Daoy (cell line): ENCODE results near the gene RETREG3. TPM values are rescaled to one million over a fixed set of nuclear protein-coding genes. Genes with fewer than 3 reads are reported as not detected.
A peak's percentile ranks its signal among the peaks of the same experiment; 100 is the strongest.

ENCODE experiments used
- DNase-seq: peaks from one replicate; pipeline ENCODE4 v3.0.0-alpha.2; 2015; ENCODE audit warnings: low read depth
- total RNA-seq: library from RNA; depleted of rRNA; stranded (reverse); fragments of >200 nt; shearing (Covaris generic); gene quantifications from 2 replicates; pipeline ENCODE4 v1.2.3, GENCODE V29; 2014

The RETREG3 gene
- total RNA-seq, 1 experiment from 2014 or later: 16.3 TPM

DNA sequence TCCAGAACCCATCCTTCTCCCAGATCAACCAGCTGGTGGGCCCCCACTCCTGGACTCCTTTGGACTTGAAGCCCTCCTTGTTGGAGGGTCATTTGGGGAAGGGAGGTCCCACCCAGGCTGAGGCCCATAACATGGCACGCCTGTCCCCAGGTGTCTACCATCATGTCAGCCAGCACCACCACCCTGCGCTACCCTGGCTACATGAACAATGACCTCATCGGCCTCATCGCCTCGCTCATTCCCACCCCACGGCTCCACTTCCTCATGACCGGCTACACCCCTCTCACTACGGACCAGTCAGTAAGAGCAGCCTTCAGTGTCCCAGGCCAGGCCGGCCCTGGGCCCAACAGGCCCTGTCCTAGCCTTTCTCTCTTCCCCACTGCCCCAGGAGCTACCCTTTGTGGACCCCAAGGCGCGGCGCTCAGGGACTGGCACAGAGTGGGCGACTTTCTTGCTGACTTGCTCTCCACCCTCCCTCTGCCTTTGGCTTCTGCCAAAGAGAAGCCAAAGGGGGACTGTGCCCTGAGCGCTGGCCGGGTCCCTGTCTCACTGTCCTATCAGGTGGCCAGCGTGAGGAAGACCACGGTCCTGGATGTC lies 4.6 kb upstream of the RETREG3 start:
- no peak for DNase-seq

DNA sequence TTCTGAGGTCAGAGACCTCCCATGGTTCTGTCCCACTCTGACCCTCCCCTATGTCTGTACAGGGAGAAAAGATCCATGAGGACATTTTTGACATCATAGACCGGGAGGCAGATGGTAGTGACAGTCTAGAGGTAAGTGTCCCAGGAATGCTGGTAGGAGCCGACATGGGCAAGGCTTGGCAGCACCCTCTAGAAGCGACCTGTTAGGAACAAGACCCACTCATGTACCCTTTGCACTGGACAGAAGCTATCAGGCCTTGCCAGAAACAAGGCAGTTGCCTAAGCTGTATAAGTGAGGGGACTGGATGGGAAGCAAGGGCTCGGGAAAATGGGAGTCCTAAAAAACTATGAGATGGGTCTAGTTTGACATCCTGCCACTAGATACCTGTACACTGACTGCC lies 2.8 kb upstream of the RETREG3 start:
- no peak for DNase-seq

DNA sequence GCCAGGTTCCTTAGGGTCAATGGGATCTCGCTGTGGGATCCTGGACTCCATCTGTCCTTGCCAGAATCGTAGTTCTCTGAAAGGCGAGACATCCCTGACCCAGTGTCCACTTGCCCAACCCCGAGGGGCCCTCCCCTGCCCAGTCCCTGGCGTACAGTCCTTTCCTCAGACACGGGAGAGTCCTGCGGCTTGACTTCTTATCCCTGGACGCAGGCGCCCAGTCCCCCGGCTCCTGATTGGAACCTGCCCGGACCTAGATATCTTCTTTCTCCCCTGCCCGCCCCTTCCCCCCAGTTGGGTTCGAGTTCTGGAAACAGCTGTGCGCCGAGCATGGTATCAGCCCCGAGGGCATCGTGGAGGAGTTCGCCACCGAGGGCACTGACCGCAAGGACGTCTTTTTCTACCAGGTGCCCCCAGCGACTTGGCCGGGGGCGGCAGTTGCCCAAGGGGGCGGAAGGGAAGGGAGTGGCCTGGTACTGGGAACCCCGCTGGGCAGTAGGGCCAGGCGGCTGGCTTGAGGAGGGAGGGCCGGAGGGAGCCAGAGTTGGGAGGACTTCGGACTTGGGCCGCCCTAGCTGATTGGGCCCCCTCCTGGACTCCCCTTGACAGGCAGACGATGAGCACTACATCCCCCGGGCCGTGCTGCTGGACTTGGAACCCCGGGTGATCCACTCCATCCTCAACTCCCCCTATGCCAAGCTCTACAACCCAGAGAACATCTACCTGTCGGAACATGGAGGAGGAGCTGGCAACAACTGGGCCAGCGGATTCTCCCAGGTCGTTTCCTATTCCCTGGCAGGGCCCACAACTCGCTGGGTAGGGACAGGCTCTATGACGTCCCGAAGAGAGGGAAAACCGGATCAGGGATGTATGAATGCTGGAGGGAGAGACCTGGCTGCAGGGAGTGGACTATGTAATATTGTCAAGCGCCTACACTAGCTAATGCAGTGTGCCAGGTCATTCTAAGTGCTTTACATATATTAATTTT lies 934 bp upstream of the RETREG3 start:
- peak; percentile 17 for DNase-seq

DNA sequence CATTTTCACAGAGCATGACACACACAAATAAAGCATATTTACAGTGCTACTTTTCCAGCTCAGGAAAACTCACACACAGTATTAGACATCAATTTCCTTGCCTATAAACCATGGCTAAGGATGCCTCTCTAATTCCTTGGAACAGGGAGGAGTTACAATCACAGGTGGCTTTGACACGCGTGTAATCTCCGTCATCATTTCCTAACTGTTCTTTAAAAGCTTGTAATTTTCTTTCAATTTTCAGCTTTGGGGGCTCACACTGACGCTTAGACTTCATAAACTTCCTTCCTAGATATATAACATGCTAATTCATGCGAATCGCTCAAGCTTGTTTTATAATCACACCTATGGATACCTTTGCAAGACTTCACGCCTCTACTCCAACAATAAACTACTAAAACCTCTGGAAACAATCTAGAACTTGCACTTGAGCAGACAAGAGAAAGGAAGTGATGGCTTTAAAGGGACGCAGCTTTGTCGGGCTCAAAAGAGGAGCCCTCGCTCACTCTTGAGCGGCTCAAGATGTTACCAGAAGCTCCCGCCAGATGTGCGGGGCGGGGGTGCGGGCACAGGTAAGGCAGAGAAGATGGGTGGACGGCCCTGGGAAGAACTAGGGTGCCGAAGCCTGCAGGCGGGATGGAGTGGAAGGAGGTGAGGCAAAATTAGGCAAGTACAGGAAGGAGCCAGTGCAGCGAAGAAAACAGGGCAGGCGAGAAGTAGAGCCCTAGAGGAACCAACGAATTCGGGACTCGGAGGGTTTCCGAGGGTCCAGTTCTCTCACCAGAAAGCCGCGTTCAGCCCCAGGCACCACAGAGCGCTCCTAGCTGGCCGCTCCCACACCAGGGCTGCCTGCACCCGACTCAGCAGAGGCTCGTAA lies 631 bp downstream of the RETREG3 start:
- DNase-seq: no peak

DNA sequence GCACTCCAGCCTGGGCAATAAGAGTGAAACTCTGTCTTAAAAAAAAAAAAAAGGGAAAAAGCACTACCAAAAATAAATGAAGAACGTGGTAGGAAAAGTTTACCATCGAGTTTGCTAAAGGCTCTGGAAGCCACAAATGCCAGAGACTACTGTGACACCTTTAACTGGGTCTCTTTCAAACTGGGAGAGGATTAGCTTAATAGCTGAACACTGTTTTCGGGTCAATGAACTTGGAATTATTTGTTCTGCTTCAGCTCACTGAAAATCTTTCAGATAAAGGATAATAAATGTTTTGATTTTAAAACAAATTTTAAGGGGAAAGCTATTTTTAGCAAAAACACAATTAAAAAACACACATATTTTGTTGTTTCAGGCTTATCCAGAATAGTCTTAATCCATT lies 1.4 kb downstream of the RETREG3 start:
- DNase-seq: no peak

DNA sequence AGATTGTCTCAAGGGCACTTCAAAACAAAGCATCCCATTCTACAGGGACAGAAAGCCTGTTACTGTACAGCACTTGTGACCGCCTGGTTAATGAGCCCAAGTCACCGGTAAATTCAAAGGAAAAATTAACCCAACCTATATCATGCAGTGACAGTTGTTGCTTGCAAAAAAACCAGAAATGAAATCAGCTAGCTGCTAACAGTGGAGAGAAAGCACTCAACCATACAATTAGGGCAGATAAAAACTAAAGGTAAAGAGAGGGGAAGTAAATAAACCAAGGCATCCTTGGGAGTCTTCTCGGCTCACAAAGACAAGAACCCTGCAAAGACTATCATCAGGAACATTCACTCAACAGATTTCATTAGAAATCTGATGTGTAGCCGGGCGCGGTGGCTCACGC lies 5.9 kb downstream of the RETREG3 start:
- DNase-seq: no peak

DNA sequence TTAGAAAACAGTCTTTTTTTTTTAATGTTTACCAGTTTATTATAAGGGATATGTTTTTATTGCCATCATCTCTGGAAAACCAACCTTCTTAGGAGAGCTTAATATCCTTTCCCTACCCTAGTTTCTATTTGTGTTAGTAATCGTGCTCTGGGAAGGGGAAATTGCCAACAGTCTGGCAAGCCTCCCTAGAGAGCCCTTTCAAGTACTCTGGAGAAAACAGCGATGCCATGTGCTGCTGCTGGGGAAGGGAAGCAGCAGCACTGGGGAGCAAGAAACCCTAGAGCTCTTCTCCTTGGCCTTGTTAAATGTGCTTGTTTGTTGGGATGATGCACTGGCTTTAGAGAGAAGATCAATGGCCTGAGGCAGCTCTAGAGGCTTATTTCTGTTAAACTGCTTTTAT lies 10.3 kb downstream of the RETREG3 start:
- DNase-seq: no peak

DNA sequence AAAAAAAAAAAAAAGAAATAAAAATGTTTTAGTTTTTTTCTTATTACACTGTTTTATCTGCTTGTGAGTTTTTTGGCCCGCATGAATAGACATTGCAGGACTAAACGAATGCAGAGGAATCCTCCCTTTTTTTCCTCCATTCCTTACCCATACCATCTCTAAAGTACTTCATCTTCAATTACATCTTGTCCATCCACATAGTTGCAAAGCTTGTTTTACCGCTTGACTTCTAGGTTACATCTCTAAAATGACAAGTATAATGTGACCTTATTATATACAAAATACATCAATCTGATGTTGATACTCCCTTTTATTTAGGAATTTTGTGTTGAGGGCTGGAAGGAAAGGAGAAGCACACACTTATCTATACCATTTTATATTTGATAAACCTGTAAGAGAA lies 12.8 kb downstream of the RETREG3 start:
- no peak for DNase-seq

DNA sequence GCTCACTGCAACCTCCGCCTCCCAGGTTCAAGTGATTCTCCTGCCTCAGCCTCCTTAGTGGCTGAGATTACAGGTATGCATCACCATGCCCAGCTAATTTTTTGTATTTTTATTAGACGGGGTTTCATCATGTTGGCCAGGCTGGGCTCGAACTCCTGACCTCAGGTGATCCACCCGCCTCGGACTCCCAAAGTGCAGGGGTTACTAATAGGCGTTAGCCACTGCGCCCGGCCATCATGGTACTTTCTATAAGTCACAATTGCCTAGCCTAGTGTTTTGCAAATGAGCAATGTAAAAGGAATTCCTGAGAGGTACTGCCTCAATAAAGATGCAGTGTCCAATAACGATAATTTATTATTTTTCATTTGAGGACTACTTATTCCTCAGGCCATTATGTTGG lies 17.8 kb downstream of the RETREG3 start:
- no peak for DNase-seq

DNA sequence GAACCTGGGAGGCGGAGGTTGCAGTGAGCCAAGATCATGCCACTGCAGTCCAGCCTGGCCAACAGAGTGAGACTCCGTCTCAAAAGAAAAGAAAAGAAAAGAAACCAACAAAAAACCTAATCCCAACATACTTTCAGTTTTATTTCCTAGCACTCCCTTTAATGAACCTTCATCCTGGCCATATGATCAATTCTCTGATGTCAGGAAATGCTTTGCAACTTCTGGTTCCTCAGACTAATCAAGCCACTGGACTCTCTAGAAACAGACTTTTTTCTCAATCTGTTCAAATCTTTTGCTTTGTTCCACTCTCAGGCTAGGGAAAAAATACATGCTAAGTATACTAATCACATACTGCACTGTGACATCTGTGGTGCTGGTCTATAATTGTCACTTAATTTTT lies 18.3 kb downstream of the RETREG3 start:
- DNase-seq: no peak

DNA sequence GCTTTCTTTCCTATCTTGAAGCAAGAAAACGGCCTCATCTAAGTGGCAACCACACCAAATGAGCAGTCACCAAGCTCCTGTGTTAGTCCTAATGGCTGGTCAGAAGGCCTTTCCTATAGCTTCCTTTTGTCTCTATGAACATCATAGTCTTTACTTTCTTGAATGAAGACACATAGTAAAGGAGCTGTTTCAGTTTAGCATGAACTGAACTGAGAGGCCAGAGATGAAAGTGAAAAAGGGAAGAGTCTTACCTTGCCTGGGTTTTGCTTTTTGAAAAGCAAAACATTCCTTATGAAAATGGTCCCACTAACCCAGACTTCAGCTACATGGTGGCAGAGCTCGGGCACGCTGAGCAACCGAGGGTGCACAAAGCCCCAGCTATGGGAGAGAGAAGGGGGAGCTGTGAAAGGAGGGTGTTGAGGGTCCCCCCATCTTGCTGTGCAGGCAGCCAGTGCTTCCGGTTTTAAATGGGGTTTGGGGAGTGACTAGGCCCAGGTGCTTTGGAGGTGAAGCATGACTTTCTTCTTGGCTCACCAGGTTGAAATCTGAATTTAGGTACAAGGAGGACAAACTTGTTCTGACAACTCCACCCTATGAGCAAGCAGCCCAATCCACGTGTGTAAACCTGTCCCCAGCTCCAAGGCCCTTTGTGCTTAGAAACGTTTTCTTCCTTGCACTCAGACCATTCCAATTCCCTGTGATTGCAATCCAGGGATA lies 22.5 kb downstream of the RETREG3 start:
- no peak for DNase-seq

DNA sequence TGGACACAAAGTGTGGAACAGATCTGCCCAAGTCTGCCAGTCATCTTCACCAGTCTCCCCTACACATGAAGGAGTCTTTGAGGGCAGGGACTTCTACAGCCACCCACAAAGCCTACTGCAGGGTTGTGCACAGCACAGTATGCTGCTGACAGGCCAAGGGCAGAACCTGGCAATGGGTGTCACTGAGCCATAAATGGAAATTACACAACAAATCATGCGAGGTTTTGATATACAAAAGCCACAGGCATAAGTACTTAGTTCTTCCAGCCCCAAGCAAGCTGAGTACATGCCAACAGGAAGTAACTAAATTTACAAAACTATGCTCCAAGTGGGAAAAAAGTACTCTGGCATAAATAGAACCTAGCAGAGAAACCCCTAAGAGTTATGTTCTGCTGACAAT lies 23.8 kb downstream of the RETREG3 start:
- DNase-seq: no peak

DNA sequence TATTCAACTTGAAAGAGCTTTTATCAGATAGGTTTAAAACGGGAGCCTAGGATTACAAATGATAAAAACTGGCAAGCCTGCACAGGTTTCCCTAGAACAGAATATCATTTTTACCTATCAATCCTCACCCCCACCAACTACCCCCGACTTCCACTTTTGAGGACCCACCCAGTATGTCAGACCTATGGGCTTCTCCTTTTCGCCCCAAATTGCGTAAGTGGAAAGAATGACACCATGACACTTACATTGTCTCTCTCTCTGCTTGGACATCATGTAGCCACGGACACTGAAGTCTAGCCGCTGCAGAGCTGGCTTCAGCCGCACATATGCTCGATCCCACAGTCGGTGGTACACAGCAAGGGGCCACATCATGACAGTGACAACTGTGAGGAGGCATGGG lies 24.3 kb downstream of the RETREG3 start:
- no peak for DNase-seq

DNA sequence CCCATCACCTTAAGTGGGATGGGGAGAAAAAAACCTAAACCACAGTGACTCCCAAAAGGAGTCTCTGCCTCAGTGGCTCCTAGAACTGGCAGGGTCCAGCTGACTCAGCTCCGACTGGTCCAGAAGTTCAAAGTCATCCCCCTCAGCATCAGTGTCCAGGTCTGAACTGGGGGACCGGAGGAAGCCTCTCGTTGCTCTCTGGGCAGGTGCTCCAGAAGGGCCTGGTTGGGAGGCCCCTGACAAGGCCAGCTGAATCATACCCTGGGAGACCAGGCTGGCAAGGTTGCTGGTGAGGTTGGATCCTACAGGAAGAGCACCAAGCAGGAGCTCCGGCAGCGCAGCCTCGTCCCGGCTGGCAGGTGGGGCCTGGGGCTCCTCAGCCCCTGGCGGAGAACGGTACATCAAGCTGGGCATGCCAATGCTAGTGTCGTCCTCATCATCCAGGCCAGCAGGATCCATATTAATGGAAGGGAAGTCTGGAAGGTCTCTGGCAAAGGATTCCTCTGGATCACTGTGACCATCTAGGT lies 27.4 kb downstream of the RETREG3 start:
- no peak for DNase-seq

DNA sequence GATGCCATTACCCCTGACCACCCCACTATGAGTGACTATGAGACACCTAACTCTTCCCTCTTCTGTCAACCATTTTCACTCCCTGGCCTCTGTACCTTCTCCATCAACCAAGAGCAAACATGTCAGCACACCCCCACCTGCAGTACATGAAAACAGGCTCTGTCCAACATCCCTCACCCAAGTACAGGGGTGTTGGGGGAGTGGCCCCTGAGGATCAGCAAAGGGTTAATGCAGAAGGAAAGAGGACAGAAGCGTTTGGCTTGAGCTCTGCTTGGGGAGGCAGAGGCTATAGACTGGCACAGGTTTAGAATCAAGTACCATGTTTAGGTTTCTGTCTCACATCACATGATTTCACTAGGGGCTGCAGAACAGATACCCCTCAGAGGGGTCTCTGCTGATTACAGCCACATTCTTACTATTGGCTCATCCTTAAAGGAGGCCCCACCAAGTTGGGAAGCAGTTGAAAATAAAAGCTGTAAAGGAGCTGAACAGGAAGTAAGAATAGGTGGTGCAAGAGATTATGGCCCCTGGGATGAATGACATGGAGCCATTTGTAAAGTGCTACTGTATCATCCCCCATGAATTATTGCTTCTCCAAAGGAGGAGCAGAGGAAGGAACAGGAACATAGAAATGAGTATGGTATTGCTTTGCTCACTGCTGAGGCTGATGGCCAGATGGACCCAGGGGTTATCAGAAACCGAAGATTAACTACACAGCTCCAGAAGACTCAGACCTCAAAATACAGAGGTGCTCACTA lies 29.2 kb downstream of the RETREG3 start:
- DNase-seq: no peak

DNA sequence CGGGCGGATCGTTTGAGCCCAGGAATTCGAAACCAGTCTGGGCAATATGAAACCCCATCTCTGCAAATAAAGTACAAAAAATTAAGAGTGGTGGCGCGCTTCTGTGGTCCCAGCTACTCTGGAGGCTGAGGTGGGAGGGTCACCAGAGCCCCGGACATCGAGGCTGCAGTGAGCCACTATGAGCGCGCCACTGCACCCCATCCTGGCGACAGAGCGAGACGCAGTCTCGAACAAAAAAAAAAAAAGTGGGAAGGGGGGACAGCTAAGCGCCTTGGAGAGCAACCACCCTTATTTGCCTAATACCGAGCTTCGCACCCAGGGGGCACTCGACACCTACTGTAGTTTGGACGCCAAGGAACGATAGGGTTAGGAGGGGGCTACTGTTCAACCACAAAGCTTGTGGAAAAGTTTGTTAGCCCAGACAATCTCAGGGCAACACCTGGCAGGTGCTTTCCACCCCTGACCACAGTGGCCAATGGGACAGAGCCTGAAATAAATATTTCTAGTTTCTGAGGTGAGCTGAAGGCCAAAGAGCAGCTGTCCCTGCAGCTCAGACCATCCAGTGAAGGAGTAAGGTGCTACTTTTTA lies 30.8 kb downstream of the RETREG3 start:
- DNase-seq: peak; percentile 67

DNA sequence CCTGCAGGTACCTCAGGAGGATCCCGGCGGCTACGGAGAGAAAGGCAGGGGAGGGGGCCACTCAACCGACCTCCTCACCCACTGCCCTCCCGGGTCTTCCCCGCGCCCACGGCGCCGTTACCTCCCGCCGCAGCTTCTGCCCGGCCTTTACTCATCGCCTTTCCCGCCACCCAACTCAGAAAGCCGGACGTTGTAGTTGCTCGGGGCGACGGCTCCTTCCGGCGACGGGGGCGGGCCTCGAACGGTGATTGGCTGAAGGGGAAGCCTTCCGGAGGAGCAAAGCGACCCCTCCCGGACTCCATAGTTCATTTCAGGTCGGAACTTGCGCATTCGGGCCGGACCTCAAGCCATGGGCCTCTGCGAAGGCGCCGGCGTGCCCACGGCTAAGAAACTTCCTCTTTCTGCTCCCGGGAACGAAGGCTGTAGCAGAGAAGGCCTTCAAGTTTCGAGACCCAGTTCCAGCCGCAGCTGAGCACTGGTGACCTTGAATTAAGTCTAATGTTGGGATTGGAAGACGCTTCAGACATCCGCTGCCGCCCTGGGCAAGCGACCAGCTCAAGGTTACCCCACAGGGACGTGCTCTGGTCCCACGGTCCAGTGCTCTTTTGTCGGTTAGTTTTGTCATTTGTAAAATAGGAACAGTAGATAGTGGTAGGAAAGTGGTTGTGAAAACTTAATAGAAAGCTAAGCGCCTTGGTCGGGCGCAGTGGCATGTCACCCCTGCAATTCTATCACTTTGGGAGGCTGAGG lies 31.5 kb downstream of the RETREG3 start, which contains the start of gene PSMC3IP:
TSS of gene PSMC3IP (minus strand) at position 198 of the 750 bp plus-strand sequence. CDS start at position 155, 43 bp downstream.
- peak; percentile 94 for DNase-seq

DNA sequence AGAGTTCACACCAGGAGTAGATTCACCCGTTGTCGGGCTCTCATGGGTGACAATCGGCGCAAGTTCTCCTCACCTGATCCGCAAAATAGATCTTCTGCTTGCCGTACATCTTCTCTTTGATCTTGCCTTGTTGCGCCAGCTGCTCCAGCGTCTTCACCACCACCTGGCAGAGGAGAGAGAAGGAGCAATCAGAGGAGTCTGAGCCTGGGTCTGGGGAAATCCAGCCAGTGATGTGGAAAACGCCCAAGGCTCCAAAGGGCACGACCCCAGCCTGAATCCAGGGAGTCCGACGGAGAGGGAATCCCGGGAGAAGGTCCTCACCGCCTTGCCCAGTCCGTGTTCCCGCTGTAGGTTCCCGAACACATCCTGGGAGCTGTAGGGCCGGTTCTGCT lies 32.0 kb downstream of the RETREG3 start:
- DNase-seq: no peak

DNA sequence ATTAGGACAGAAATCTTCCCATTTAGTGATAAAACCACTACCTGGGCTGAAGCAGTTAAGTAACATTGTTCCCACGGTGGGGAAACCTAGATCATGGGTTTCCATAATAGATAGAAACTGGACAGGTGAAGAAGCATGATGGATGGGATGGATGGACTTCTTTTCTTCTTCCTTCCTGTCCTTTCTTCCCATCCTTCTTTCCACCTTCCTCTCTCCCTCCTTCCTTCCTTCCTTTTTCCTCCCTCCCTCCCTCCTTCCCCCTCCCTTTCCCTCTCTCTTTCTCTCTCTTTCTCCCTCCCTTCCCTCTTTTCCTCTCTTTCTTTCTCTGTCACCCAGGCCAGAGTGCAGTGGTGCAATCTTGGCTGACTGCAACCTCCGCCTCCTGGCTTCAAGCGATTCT lies 34.7 kb downstream of the RETREG3 start:
- no peak for DNase-seq
